GM06990 (cell line): ENCODE results near the gene MESP2.

Source experiments
- DNase-seq: peaks from one replicate; pipeline ENCODE4 v3.0.0-alpha.2; 2011; ENCODE audit not compliant: insufficient read length; ENCODE audit errors: extremely low read depth
- H3K27me3 ChIP-seq: replicated peaks from 2 replicates; pipeline ENCODE4 v1.6.0; 2011; ENCODE audit warnings: low read length; ENCODE audit not compliant: control insufficient read depth, insufficient read depth
- H3K36me3 ChIP-seq: 2 replicates; pipeline ENCODE4 v1.5.1; 2011; ENCODE audit warnings: low read length; ENCODE audit not compliant: control insufficient read depth, insufficient read depth
- H3K4me3 ChIP-seq: replicated peaks from 2 replicates; pipeline ENCODE4 v1.5.1; 2011; ENCODE audit warnings: low read depth, mild to moderate bottlenecking, control low read depth, low read length
- TF ChIP-seq, protein P1 (sequence below): IDR thresholded peaks from 2 replicates; pipeline ENCODE4 v1.5.1; 2011; ENCODE audit warnings: low read length, control low read depth, mild to moderate bottlenecking, inconsistent platforms; ENCODE audit not compliant: insufficient read depth, poor library complexity, severe bottlenecking

Gene MESP2

DNA sequence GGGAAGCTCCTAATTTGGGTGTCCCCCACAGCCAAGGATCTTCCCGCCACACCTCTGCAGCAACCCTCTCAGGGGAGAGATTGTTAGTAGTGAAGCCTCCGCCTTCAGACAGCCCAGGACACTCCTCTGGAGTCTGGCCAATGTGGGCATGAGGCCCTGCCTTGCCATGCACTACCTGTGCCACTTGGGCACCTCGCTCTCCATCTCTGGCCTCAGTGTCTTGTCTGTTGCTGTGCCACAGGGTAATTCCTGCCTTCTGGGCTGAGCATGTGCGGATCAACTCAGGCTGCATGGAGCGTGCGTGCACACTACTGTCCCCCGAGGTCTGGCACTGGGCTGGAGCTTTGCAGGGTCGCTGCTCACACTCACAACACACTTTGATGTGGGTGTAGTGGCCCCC, 17.2 kb upstream of the MESP2 start:
- TF ChIP-seq, protein P1, sequence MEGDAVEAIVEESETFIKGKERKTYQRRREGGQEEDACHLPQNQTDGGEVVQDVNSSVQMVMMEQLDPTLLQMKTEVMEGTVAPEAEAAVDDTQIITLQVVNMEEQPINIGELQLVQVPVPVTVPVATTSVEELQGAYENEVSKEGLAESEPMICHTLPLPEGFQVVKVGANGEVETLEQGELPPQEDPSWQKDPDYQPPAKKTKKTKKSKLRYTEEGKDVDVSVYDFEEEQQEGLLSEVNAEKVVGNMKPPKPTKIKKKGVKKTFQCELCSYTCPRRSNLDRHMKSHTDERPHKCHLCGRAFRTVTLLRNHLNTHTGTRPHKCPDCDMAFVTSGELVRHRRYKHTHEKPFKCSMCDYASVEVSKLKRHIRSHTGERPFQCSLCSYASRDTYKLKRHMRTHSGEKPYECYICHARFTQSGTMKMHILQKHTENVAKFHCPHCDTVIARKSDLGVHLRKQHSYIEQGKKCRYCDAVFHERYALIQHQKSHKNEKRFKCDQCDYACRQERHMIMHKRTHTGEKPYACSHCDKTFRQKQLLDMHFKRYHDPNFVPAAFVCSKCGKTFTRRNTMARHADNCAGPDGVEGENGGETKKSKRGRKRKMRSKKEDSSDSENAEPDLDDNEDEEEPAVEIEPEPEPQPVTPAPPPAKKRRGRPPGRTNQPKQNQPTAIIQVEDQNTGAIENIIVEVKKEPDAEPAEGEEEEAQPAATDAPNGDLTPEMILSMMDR, result no peak
- Histone ChIP-seq H3K36me3 (no peaks in the 10 kb centered on the region), H3K27me3 (no peaks in the 10 kb centered on the region; the same call in none of the 2 replicates), H3K4me3 (no peak overlapping the region)
- DNase-seq, result no peak

DNA sequence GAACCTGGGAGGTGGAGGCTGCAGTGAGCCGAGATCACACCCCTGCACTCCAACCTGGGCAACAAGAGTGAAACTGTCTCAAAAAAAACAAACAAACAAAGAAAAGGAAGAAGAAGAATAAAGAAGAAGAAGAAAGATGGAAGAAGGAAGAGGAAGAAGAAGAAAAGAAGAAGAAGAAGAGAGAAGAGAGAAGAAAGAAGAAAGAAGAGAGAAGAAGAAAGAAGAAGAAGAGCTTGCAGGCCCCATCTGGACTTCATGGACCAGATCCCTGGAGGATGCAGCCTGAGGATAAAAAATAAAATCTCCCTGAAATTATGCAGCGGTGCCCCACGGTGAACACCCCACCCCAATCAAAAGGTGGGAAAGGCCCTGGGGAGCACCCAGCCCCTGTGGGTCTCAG, 16.3 kb upstream of the MESP2 start:
- H3K36me3 ChIP-seq, result no peaks in the 10 kb centered on the region
- no peak for DNase-seq
- H3K4me3 ChIP-seq, result no peak overlapping the region
- H3K27me3 ChIP-seq, result no peaks in the 10 kb centered on the region; the same call in none of the 2 replicates
- TF ChIP-seq, protein P1, result no peak

DNA sequence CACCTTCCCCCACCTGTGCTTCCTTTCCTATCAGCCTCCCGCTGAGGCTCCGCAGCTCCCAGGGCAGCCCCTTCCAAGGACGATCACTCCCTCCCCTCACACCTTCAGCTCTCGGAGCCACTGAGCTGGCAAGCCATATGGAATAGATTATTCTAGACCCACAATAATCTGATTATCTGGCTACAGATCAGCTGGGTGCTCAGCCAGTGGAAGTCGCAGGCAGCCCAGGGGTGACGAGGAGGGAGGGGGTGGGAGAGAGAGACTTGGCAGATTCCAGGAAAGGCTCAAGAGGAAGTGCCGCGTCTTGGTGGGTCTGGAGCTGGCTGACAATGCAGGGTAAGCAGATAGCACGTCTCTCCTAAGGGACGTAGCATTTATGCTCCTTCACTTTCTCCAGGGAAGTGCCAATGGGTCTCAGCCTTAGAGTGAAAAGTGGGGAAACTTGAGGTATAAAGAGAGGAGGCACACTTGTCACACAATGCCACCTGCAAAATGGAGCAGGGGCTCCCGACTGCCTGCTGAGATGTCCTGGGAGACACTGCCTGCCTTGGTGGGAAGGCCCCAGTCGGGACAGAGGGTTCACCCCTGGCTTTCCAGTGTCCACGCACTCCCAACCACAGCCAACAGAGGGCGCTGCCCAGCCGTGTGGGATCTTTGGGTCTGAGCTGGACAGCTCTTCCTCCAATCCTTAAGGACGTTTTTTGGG, 15.7 kb upstream of the MESP2 start:
- Histone ChIP-seq H3K36me3 (no peaks in the 10 kb centered on the region), H3K27me3 (no peaks in the 10 kb centered on the region; the same call in none of the 2 replicates), H3K4me3 (no peak overlapping the region)
- peak; percentile 66 for DNase-seq
- TF ChIP-seq, protein P1, result peak; percentile 98

DNA sequence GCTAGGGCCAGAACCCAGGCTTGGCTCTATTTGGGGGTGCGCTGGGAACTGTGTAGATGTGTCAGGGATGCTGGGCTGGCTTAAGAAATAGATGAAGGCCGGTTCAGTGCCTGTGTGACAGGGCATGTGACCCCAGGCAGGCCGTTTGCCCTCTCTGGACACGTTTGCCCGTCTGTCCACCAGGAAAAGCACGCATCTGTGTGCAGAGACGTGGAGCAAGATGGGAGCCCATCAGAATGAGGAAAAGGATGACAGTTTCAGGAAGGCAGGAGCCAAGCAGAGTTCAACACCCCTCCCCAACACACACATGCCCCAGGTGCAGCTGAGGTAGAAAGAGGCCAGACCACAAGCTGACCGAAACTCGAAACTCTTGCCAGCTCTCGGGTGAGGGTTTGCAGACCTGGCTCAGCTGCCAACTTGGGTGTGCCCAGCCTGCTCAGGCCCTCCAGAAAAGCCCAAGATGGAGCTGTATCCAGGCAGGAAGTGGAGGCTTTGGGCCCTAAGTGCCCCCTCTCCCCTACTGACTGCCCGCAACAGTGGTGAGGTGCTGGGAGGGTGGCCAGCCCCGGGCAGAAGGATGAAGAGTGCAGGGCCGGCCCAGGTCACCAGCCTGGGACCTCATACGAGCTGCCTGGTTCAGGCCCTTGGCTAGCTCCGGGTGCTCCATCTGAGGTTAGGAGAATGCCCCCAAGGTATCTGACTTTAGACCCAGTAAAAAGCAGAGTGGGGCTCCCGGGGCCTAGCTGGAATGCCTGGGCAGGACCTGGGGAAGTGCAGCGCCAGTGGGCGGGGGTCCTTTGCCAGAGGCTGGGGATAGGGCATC, 14.9 kb upstream of the MESP2 start:
- Histone ChIP-seq H3K4me3 (no peak overlapping the region), H3K36me3 (no peaks in the 10 kb centered on the region), H3K27me3 (no peaks in the 10 kb centered on the region; the same call in 1 of the 2 replicates)
- TF ChIP-seq, protein P1, result no peak
- DNase-seq, result no peak

DNA sequence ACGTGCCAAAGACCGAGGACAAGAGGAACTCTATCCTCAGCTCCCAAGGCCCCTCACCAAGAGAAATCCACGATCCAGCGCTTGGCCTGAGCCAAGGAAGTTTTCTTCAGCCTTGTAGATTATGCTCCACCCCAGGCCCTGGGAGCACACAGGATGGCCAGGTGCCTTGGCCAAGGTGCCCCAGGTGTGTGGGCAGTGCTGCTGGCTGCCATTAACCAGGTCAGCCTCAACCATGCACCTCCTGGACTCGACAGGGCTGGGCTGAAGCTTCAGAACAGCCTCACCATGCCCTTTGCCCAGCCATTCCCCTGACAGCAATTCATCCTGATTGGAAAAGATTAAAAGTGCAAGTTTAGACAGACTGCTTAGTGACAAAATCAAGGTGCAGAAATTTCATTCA, 14.2 kb upstream of the MESP2 start:
- DNase-seq, result no peak
- TF ChIP-seq, protein P1, result no peak
- Histone ChIP-seq H3K27me3 (no peaks in the 10 kb centered on the region; the same call in 1 of the 2 replicates), H3K4me3 (no peak overlapping the region), H3K36me3 (no peaks in the 10 kb centered on the region)
